Activated CD4-positive, CD25-positive, alpha-beta regulatory T cell treated with anti-CD3 and anti-CD28 coated beads, Interleukin-2, amount 50 U/mL, for 16 hours (primary cell): ENCODE measurements around the gene MACC1.
"Not testable (repeated sequence)": the region's sequence is repeated elsewhere in the genome, so short reads cannot be mapped to it uniquely, and the experiment has no call there.

Experiments used
- DNase-seq: peaks from one replicate; pipeline ENCODE4 v3.0.0-alpha.2; 2020; ENCODE audit warnings: low read depth, low spot score

Gene MACC1

DNA sequence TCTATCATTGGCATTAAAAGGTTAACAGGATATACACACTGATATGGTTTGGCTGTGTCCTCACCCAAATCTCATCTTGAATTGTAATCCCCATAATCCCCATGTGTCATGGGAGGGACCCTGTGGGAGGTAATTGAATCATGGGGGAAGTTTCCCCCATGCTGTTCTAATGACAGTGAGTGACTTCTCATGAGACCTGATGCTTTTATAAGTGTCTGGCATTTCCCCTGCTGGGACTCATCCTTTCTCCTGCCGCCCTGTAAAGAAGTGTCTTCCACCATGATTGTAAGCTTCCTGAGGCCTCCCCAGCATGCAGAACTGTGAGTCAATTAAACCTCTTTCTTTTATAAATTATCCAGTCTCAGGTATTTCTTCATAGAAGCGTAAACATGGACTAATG lies 9.4 kb downstream of the MACC1 start:
- not testable (repeated sequence) for DNase-seq

DNA sequence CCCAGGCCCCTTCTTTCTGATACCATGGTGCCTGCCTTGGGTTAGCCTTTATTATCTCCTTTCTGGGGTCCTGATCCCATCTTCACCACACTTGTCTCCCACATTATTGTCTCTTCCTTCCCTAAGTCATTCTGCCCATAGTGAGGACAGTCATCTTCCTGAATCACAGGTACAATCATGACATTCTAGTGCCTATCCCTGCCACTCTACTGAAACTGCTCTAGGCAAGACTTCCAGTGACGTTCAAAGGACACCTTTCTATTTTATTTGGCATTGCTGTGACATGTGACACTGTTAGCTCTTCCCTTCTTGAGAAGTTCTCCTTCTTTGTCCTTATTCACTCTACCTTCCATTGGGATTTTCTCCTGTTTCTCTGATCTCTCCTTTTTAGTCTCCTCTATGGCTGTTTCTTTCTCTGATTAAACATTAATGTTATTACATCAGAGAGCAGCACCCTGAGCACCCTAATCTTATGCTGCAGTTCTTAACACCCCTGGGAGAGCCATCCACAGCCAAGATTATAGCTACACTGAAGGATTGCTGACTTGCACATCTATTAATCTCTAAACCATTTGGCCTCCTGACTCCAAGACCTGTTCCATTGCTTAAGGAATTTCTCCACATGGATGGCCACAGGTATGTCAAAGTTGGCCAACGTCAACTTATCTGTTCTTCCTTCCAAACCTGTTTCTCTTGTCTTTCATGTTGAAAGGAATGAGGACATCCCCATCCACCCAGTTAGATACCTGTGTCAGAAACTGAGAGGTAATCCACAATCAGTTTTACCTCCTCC lies 10.9 kb downstream of the MACC1 start:
- no peak for DNase-seq

DNA sequence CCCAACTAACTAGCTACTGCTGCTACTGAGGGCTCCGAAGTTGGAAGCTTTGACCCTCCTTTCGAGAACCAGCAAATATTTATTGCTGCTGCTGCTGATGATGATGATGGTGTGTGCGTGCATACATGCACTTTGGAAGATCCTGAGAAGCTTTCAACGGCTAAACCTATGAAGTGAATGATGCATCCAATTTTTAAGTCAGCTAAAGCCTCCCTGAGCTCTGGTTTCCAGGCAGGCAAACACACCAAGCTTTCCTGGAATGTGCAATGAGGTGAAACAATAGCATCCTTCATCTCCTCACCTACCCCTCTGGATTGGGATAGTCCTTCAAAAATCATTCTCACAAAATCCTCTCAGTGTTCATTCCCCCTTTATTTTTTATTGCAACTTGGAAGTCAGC lies 13.9 kb downstream of the MACC1 start:
- DNase-seq = no peak

DNA sequence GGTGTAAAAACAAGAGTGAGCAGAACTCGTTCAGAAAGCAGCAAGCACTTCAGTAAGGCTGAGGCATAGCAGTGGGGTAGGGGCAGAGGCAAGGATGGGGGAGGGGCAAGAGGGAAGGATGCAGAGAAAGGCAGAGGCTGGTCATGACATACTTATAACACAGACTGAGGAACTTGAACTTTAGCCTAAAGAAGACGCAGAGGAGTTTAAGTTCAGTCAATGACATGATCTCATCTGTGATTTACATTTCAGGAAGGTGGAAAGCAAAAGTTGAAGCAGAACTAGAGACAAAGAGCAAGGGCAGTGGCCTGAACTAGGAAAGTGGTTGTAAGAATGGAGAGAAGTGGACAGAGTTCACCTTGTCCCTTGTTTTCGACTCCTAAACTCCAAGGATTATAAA lies 15.8 kb downstream of the MACC1 start:
- DNase-seq = no peak

DNA sequence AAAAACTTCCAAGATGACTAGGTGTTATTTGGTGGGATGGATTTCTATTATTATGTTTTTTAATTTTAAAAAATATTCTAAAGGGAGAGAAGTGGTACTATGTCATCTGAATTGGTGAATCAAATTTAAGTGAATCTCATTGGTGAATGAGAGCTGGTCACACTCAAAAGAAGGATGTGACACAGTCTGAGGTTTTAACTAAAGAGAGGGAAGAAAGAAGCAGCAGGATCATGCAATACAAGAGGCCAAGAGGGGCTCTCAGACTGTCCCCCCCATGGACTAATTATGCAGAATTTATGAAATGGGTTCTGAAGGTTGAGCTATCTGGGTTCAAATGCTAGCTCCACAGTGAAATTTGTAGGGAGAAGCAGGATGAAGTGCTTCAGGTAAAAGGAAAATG lies 16.2 kb downstream of the MACC1 start:
- DNase-seq = no peak

DNA sequence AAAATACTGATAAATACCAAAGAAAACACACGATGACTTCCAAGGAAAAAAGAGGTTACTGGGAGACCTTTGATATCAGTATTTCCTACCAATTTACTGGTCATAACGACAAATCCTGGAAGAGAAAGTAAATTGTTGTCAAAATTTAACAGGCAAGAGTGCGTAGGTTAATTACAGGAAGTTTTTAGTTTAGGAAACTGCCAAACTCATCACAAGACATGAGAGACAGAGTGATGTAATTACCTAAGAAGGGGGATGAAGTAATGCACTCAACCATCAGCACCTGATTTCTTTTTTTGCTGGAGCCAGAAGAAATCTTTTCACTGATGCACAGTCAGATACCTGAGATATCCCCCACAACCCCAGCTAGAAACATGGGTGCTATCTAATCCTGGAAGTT lies 16.8 kb downstream of the MACC1 start:
- no peak for DNase-seq

DNA sequence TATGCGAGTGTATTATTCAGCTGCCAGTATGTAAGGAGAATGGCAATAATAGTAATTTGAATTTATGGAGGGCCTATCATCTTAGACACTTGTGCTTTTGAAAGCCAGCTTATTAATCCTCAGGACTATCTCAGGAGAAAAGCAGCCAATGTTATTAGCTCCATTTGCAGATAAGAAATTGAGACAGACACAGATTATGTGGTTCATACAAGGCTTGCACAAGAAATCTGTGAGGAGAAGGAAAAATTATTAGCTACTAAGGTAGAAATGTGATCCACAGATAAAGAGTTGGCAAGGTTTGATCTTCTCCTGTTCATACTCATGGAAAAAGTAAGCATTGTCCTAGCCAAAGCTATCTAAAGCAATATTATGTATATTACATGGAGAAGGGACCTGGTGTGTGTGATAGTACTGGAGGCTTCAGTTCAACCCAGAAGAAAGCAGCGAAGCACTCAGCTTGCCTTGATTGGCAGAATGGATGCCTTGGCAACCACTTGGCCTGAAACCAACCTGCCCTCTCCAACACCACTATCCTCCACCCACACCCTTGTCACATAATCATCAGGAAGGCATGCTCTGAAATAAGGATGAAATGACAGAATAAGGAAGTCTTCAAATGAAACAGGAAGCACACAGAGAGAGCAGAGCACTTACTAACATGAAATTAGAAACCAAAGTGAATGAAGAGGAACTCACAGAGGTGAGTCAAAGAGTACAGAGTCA lies 18.0 kb downstream of the MACC1 start:
- no peak for DNase-seq

DNA sequence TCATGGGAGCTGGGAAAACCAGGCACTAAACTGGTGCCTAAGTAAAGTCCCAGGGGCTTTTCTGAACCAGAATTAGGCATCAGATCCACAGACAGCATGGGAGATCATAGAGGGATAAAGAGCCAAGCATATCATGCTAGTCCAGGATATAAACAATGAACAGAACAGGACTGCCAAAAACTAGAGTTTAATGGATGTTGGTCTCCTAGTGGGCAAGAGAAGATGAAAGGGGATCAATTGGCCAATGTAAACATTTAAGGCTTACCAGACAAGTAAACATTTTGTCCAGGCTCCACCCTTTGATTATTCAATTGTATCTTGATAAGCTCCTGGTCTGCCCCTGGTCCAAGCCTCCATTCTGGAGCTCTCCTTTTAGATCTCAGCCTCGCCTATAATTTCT lies 18.9 kb downstream of the MACC1 start:
- no peak for DNase-seq

DNA sequence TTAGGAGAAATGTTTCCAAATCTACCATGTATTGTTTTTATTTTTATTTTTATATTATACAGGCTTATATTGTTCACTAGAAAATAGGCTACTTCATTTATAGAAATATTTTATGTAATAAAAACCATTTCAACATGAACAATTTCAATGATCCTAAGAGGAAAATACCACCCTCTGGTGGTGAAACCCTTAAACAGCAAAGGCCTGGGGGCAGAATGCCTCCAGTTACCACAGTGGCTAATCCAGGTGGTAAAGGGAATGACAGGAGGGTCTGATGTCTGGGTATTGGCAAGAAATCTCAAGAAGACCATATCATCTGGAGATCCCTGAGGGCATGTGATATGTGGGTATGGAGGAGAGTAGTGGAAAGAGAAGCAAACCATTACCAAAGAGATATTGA lies 19.3 kb downstream of the MACC1 start:
- no peak for DNase-seq

DNA sequence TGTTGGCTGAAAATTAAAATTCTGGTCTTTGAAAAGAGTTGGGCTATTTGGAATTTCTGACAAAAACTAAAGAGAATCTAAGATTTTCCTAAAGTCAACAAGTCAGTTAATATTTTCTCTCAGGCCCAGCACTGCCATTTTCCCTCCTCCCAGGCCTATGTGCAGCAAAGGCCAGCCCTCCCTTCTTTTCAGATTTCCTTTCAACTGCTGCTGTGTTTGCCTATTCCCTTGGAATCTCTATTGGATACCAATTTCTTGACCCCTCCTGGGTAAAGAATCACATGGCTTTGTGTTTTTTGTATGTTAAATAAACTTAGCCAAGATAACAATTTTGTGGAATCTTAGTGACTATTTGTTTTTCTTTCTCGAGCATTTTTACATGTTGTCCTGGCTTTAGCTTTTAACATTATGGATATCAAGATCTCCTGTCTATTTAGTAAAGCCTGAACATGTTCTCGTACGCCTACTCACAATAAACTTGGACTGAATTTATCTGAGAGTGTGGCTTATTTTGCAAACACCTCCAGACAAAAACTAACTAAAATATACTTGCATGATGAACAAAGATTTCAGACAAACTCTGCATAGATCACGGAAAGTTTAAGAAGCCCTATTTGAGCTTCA lies 19.9 kb downstream of the MACC1 start:
- DNase-seq = no peak

DNA sequence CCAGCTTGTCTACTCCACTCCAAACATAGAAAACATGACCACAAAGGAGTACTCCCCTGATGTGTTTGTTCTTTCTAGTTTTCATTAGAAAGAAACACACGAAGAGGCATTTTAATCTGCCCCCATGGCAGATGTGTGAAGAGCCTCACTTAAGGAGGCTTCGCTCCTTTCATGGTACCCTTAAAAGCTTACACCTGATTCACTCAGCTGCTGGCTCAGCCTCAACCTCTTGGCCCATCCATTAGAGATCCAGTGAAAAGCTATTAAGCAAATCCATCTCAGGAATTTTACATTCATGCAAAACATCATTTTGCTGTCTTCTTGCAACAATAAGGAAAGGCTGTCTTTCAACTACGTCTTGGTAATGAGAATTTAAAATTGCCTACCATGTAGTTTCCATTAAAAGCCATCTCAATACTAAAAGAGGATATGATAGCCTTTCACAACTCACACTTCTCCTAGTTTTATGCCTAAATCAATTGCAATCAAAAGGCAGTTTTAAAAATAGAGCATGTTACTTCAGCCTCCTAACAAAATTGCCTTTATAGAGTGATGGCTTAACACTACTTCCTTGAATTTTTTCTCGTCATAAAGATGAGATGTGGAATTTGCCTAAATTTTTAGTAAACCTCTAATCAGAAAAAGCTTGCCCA lies 22.7 kb downstream of the MACC1 start:
- DNase-seq = no peak

DNA sequence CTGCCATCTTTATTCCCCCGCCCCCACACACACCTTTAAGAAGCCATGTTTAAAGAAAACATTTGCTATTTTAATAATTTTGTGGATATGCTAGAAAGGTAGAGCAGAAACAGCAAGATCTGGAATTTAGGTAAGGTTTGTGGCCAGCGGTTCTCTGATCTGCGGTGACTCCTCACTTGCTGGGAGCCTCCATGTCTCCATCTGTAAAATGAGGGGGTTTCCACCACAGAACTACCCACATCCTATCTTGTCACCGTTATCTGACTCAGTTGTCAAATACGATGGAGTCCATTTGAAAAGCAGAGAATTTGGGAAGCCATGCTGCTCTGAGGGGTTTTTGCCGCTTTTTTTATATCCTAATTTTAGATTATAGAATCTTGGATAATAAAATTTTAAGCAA lies 23.3 kb downstream of the MACC1 start:
- DNase-seq = no peak

DNA sequence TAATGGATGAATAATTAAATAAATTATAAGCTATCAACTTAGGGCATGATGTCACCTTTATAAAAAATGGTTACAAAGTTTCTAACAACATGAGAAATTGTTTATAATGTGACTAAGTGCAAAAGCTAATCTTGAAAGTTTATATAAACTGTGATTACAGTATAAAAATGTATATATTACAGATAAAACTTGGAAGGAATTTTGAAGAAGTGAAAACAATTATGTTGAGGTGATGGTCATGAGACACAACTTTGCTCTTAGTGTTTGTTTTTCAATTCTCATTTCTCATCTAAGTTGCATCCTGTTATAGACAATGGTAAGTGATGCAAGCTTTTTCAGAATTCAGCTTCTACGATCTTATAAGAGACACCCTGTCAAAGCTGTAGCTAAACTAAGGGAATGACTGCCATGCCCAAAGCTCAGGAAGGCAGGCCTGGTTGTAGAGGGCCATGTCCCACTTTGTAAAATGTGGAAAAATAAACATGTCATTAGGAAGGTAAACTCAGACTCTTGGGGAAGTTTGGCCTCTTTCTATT lies 23.9 kb downstream of the MACC1 start:
- DNase-seq = no peak

DNA sequence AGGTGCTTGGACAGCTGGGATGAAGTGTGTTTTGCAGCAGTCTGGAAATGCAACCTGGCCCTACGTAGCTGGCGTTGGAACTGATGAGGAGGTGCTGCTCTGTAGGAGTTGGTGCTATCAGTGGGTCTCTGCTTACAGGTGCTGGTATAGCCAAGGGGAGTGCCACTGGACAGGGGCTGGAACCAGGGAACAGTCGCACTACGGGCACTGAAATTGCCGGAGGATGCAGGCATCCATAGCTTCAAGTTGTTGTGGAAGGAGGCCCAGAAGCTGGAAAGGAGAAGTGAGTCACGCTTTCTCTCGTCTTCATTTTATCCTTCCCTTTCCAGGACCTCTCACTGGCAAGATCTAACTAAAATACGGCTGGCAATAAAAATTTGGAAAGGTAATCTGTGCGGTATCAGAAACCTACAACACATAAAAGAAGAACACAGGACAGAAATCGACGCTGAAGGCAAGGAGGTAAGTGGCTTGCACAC lies 25.8 kb downstream of the MACC1 start:
- no peak for DNase-seq

DNA sequence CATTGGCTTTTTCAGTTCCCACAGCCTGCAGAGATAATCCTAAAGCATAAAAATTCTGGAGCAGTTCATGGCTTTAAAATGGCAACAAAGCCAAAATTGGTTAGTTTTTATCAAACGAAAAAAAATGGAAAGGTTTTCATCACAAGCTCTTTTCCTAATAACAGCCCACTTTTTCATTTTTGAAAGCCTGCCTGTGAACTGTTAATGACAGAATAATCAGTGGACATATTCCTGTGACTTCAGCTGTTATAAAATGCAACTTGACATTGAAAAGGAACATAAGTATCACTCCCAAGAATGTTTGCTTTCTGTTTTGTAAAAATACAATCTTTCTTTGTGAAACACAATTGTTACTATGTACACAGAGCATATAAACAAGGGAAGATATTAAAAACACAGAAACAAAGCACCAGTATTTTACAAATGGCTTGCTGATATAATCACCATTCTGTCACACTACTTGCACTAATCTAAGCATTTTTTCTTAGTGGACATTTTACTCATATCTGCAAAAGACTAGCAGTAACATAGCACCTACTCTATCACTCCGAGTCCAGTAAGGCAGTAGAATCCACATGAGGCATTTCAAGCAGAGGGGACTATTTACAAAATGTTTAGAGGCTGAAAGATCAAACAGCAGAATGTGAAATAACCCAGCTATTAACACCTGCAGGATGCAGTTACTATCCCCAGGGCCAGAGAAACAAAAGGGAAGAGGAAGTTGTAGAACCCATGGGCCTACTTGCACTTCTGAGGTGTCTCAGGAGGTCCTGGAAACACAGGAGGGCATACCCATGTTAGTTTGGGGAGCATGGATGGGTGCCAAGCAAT lies 26.4 kb downstream of the MACC1 start:
- DNase-seq = no peak

DNA sequence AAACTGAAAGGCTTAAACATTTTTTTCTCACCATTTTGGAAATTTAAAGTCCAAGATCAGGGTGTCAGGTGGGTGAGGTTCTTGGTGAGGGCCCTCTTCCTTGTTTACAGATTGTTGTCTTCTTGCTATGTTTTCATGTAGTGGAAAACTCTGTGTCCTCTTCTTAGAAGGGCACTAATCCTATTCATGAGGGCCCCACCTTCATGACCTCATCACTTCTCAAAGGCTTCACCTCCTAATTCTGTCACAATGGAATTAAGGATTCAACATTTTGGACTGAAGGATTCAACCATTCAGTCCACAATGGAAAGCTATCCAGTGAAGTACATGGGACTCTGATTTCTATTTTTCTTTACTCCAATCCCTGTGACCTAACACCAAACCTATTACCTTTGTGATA lies 27.3 kb downstream of the MACC1 start:
- no peak for DNase-seq

DNA sequence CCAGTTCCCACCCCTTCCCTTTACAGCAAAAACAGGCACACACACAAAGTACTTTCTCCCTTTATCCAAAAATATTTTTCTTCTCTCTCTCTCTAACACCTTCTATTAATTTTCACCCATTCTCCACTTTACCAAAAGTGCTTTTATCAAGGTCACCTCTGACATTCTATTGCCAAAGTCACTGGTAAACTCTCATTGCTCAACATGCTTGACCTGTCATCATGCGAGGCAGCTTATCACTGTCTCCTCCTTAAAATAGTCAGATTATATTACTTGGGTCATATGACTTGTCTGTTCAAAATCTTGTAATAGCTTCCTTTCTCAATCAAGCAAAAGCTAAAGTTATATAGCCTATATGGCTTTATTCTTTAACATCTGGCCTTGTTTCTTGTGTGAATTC lies 28.6 kb downstream of the MACC1 start:
- no peak for DNase-seq

DNA sequence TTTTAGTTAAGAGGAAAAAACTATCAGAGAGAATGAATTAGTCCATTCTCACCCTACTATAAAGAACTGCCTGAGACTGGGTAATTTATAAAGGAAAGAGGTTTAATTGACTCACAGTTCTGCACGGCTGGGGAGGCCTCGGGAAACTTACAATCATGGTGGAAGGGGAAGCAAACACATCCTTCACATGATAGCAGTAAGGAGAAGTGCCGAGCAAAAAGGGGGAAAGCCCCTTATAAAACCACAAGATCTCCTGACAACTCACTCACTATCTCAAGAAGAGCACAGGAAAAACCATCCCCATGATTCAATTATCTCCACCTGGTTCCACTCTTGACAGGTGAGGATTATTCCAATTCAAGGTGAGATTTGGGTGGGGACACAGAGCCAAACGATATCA lies 29.3 kb downstream of the MACC1 start:
- not testable (repeated sequence) for DNase-seq

DNA sequence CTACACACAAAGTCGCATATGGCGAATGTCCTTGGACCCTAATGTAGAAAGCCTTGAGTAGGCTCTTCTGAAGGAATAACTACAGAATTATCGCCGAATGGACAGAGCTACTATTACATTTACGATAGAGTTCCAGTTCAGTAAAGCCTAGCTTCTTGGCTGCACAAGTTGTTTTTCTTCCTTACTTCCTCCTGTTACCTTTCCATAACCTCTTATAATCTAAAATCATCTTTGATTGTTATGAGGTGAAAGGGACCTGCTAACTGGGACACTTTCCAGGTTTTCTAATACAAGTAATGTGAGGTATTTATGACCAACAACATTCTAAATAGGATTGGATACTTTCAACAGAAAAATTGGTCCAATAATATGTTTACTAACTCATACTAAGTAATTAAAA lies 31.2 kb downstream of the MACC1 start:
- no peak for DNase-seq

DNA sequence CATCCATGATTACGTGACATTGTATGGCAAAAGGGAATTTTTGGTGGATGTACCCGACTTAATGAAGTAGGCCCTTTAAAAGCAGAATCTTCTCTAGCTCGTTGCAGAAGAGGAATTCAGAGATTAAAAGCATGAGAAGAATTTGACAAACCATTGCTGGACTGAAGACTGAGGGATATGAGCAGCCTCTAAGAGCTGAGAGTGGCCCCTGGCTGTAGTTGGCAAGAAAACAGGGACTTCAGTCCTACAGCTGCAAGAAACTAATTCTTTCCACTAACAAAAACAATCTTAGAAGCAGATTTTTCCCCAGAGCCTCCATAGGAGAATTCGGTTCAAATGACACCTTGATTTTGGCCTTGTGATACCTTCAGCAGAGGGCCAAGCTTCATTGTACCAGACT lies 34.1 kb downstream of the MACC1 start:
- no peak for DNase-seq
